LNCAP (cell line): ENCODE results near the gene TRAPPC3.

Source experiments
- CTCF ChIP-seq: fragments of 450-650 bp; IDR thresholded peaks from 2 replicates; pipeline ENCODE4 v1.5.1; 2017; ENCODE audit warnings: mild to moderate bottlenecking

The TRAPPC3 gene

GRCh38 chr1:36162680-36163239 lies 13.5 kb upstream of the TRAPPC3 start:
- TF ChIP-seq CTCF: no peak

- TF ChIP-seq CTCF: no peak
These were observed 12.6 kb upstream of the TRAPPC3 start for GRCh38 chr1:36161641-36162531.

- peak; percentile 32; the same call in 1 of the 2 replicates for TF ChIP-seq CTCF
These were observed 11.7 kb upstream of the TRAPPC3 start for GRCh38 chr1:36160949-36161485.

GRCh38 chr1:36160388-36160948 lies 11.2 kb upstream of the TRAPPC3 start:
- TF ChIP-seq CTCF: no peak

GRCh38 chr1:36159614-36160387 lies 10.5 kb upstream of the TRAPPC3 start:
- no peak for TF ChIP-seq CTCF

GRCh38 chr1:36157973-36158826 lies 8.9 kb upstream of the TRAPPC3 start:
- no peak for TF ChIP-seq CTCF
